HFFc6 (cell line): ENCODE results near the gene CUX1. TPM values are rescaled to one million over a fixed set of nuclear protein-coding genes. Genes with fewer than 3 reads are reported as not detected.
"Not testable (repeated sequence)": the region's sequence is repeated elsewhere in the genome, so short reads cannot be mapped to it uniquely, and the experiment has no call there.

Experiments
- DNase-seq: peaks from one replicate; pipeline ENCODE4 v3.0.0-alpha.2; 2018
- H3K27ac Mint-ChIP-seq: 2 replicates; pipeline ENCODE4 v1.8.0; 2020; ENCODE audit warnings: mild to moderate bottlenecking, mixed read lengths
- H3K27me3 Mint-ChIP-seq: 2 replicates; pipeline ENCODE4 v1.8.0; 2021; ENCODE audit warnings: mild to moderate bottlenecking, moderate library complexity, mixed read lengths; ENCODE audit not compliant: insufficient read depth
- H3K36me3 Mint-ChIP-seq: 2 replicates; pipeline ENCODE4 v1.8.0; 2021; ENCODE audit warnings: low read depth, mixed read lengths
- H3K4me1 Mint-ChIP-seq: 2 replicates; pipeline ENCODE4 v1.8.0; 2020; ENCODE audit warnings: low read depth, mixed read lengths
- H3K4me3 Mint-ChIP-seq: 2 replicates; pipeline ENCODE4 v1.8.0; 2020; ENCODE audit warnings: mild to moderate bottlenecking, moderate library complexity, mixed read lengths
- H3K9me3 Mint-ChIP-seq: 2 replicates; pipeline ENCODE4 v1.8.0; 2020; ENCODE audit warnings: mild to moderate bottlenecking, mixed read lengths
- total RNA-seq, 6 experiments: library from RNA; stranded (reverse); fragmentation: NEBNext Ultra II Directional; extraction: Animal tissue kit (Norgen Biotek cat#: 25700); gene quantifications; 2 replicates in 1 of 6; 3 replicates in 5 of 6; pipeline ENCODE4 v1.2.3, GENCODE V29; 2021
- TF ChIP-seq, protein P1 (sequence below): fragments of 200-600 bp; sonication (generic); IDR thresholded peaks from 2 replicates; pipeline ENCODE4 v1.5.0; 2021; ENCODE audit warnings: antibody characterized with exemption, mild to moderate bottlenecking

CUX1 gene
- total RNA-seq, 6 experiments from 2014 or later, result 46.9 to 64.2 (median 51.6) TPM

DNA sequence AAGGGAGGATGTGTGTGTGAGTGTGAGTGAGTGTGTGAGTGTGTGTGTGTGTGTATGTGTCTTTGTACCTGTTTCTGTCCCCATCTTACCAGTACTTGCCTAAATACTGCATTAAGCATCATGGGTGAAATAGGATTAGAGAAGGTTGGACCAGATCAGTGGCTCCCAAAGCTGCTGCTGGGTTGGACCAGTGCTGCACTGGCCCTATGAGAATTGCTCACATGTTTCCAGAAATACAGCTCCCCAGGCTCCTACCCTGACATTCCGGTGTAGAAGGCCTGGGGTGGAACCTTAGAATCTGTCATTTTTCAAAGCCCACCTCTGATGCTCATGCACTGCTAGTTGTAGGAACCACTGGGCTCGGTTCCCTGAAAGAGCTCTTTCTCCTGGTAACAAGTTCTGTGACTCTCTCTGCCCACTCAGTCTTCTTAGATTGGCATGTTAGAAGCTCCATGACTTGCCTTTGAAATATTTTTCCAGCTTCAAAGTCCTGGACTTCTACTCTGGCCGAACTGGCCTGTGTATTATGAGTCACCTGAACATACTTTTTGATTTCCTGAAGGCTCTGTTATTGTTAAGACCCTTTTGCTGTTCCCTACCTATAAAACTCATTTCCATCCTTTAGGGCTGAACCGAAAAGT lies 224.7 kb downstream of the CUX1 start:
- Mint-ChIP-seq H3K27me3 (no peaks in the 10 kb centered on the region; the same call in 1 of the 2 replicates), H3K27ac (peak overlapping the region; percentile 90), H3K9me3 (no peaks in the 10 kb centered on the region), H3K4me1 (peaks cover 67% of the 10 kb centered on the region), H3K4me3 (peak overlapping the region; percentile 62), H3K36me3 (peaks cover 11% of the 10 kb centered on the region)
- DNase-seq, result peak; percentile 83
- TF ChIP-seq, protein P1, sequence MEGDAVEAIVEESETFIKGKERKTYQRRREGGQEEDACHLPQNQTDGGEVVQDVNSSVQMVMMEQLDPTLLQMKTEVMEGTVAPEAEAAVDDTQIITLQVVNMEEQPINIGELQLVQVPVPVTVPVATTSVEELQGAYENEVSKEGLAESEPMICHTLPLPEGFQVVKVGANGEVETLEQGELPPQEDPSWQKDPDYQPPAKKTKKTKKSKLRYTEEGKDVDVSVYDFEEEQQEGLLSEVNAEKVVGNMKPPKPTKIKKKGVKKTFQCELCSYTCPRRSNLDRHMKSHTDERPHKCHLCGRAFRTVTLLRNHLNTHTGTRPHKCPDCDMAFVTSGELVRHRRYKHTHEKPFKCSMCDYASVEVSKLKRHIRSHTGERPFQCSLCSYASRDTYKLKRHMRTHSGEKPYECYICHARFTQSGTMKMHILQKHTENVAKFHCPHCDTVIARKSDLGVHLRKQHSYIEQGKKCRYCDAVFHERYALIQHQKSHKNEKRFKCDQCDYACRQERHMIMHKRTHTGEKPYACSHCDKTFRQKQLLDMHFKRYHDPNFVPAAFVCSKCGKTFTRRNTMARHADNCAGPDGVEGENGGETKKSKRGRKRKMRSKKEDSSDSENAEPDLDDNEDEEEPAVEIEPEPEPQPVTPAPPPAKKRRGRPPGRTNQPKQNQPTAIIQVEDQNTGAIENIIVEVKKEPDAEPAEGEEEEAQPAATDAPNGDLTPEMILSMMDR, result no peak

DNA sequence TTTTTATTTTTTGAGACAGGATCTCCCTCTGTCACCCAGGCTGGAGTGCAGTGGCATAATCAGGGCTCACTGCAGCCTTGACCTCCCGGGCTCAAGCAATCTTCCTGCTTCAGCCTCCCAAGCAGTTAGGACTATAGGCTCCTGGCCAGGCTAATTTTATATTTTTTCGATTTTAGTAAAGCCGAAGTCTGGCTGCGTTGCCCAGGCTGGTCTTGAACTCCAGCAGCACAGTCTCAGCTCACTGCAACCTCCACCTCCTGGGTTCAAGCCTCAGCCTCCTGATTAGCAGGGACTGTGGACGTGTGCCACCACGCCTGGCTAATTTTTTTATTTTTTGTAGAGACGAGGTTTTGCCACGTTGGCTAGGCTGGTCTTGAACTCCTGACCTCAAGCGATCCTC lies 225.4 kb downstream of the CUX1 start:
- H3K27me3 Mint-ChIP-seq, H3K9me3 Mint-ChIP-seq, DNase-seq: not testable (repeated sequence)
- H3K27ac Mint-ChIP-seq, result peak overlapping the region; percentile 90; the same call in 1 of the 2 replicates
- H3K4me3 Mint-ChIP-seq, result peak overlapping the region; percentile 62; the same call in 1 of the 2 replicates
- peaks cover 67% of the 10 kb centered on the region for H3K4me1 Mint-ChIP-seq
- H3K36me3 Mint-ChIP-seq, result peaks cover 11% of the 10 kb centered on the region

DNA sequence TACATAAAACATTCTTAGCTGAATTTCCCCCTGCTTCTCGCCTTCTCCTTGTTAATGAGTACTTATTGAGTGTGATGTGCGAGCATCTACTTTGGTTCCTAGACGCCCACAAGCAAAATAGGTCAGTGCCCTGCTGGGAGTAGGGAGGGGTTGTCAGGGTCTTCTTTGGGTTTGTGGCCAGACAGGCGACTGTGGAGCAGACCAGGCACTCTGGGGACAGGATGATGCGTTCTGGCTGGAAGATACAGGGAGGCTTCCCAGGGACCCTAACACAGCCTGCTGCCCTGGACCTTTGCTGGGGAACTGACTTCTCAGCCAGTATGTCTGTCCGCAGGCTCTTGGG lies 227.2 kb downstream of the CUX1 start:
- TF ChIP-seq, protein P1, result no peak
- peak overlapping the region; percentile 84 for H3K27ac Mint-ChIP-seq
- peaks cover 54% of the 10 kb centered on the region for H3K4me1 Mint-ChIP-seq
- DNase-seq, result no peak
- peak overlapping the region; percentile 80 for H3K4me3 Mint-ChIP-seq
- peaks cover 7% of the 10 kb centered on the region; the same call in 1 of the 2 replicates for H3K36me3 Mint-ChIP-seq
- H3K27me3 Mint-ChIP-seq, result no peaks in the 10 kb centered on the region; the same call in 1 of the 2 replicates
- no peaks in the 10 kb centered on the region for H3K9me3 Mint-ChIP-seq

DNA sequence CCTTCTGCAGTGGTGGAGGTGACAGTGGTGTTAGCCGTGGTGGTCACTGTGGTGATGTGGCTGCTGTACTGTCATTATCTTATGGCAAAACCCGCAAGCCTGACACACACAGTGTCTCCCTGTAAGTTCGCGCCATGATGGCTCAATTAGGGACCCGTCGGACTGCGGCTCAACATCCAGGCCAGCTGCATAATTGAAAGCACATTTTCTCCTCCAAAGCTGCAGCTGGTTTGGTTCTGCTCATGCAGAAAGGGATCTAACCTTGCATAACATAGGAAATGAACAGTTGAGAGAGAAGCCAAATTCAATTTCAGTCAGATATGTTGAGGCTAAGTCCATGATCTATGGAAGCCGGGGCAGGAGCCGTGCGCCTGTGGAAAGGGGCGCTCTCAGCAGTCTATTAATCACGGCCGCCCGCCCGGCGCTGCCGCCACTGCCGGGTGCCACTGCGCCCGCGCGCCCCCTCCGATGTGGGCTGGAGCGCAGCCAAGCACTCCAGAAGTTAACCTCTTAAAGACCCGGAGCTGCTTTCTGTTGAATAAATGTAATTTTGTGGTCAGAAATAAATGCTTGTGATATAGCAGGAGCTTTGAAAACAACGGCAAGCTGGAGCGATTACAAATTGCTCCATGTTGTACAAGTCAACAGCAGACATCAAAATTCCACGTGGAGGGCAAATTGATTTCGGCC lies 227.7 kb downstream of the CUX1 start:
- peak; percentile 85 for DNase-seq
- Mint-ChIP-seq H3K4me3 (peak overlapping the region; percentile 80), H3K9me3 (no peaks in the 10 kb centered on the region), H3K27ac (peak overlapping the region; percentile 84), H3K4me1 (peaks cover 50% of the 10 kb centered on the region), H3K36me3 (peaks cover 2% of the 10 kb centered on the region; the same call in 1 of the 2 replicates), H3K27me3 (no peaks in the 10 kb centered on the region; the same call in 1 of the 2 replicates)
- TF ChIP-seq, protein P1, result no peak

DNA sequence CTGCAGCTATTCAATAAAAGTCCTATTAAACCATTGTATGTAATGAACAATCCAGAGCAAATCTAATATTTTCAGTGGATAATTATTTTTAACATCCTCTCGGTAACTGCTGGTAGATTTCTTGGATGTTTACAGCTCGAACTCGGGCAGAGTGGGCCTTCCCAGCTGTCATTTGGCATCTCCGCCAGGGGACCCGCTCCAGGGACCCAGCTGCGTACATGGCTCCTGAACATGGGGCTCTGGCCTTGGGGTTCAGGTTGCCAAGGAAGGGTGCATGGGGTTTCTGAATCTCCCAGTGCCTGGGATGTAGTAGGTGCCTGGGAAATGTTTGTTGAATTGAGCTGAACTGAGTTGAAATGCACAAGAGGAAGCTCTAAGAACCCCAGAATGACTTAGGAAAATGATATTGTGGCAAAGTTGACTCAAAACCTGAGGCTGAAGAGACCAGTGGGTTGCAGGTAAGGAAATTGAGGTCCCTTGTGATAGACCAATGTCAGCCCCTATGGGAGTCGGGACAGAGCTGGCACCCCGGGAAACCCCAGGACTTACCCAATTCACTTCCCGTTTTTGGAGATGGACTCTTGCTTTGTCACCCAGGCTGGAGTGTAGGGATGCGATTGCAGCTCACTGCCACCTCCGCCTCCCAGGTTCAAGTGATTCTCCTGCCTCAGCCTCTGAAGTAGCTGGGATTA lies 228.4 kb downstream of the CUX1 start:
- H3K4me3 Mint-ChIP-seq, result peak overlapping the region; percentile 80
- H3K27me3 Mint-ChIP-seq, result no peaks in the 10 kb centered on the region; the same call in 1 of the 2 replicates
- H3K27ac Mint-ChIP-seq, result peak overlapping the region; percentile 84
- DNase-seq, result no peak
- H3K4me1 Mint-ChIP-seq, result peaks cover 48% of the 10 kb centered on the region
- H3K9me3 Mint-ChIP-seq, result no peaks in the 10 kb centered on the region
- H3K36me3 Mint-ChIP-seq, result no peaks in the 10 kb centered on the region
- TF ChIP-seq, protein P1, result no peak
